Tibial nerve (tissue), 4 donors: ENCODE measurements around the gene MYCL.

Experiments used
- EP300 ChIP-seq, 2 donors: sonication (generic); formaldehyde crosslinking; IDR thresholded peaks; one replicate each; pipeline ENCODE4 v1.6.1; 2017; ENCODE audit warnings: antibody characterized with exemption in 2 of 2, mild to moderate bottlenecking in 1 of 2
- POLR2A ChIP-seq, 2 donors: fragments of 450-650 bp; IDR thresholded peaks; one replicate each; pipeline ENCODE4 v1.6.1; 2017; ENCODE audit warnings: antibody characterized with exemption in 2 of 2, mild to moderate bottlenecking in 2 of 2, moderate library complexity in 2 of 2
- TF ChIP-seq, protein P1 (sequence below), 5 experiments: fragments of 200-600 bp in 3 of 5; fragments of 450-650 bp in 2 of 5; sonication (generic) in 3 of 5; IDR thresholded peaks; one replicate each; pipeline ENCODE4 v1.5.1; 2016 to 2019; ENCODE audit warnings: antibody characterized with exemption in 5 of 5, mild to moderate bottlenecking in 3 of 5, moderate library complexity in 2 of 5

GRCh38 chr1:39901714-39902459 is at the start of gene MYCL:
- TF ChIP-seq, protein P1, sequence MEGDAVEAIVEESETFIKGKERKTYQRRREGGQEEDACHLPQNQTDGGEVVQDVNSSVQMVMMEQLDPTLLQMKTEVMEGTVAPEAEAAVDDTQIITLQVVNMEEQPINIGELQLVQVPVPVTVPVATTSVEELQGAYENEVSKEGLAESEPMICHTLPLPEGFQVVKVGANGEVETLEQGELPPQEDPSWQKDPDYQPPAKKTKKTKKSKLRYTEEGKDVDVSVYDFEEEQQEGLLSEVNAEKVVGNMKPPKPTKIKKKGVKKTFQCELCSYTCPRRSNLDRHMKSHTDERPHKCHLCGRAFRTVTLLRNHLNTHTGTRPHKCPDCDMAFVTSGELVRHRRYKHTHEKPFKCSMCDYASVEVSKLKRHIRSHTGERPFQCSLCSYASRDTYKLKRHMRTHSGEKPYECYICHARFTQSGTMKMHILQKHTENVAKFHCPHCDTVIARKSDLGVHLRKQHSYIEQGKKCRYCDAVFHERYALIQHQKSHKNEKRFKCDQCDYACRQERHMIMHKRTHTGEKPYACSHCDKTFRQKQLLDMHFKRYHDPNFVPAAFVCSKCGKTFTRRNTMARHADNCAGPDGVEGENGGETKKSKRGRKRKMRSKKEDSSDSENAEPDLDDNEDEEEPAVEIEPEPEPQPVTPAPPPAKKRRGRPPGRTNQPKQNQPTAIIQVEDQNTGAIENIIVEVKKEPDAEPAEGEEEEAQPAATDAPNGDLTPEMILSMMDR (IDR thresholded peaks at IDR 0.05), result peak; percentile 61 to 78 (median 66)
- TF ChIP-seq EP300 (IDR thresholded peaks at IDR 0.05) (no peak), POLR2A (IDR thresholded peaks at IDR 0.05) (peak; percentile 33 to 56)
